Ovary (tissue), 1 donor: ENCODE measurements around the gene TPM4.

Experiments
- EP300 ChIP-seq: sonication (generic); formaldehyde crosslinking; IDR thresholded peaks from one replicate; pipeline ENCODE4 v1.6.1; 2017; ENCODE audit warnings: antibody characterized with exemption
- POLR2A ChIP-seq: fragments of 450-650 bp; IDR thresholded peaks from one replicate; pipeline ENCODE4 v1.6.1; 2017; ENCODE audit warnings: antibody characterized with exemption, mild to moderate bottlenecking, moderate library complexity

DNA sequence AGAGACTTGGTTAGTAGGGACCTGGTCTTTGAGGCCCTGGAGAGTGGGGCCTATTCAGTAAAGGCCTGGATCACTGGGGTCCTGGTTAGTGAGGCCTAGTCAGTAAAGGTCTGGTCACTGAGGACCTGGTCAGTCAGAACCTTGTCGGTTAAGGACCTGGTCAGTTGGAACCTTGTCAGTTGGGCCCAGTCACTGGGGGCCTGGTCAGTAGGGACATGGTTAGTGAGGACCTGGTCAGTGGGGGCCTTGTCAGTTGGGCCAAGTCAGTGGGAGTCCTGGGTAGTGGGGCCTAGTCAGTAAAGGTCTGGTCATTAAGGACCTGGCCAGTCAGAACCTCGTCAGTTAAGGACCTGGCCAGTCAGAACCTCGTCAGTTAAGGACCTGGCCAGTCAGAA, 43.2 kb upstream of the TPM4 start:
- no peak for TF ChIP-seq EP300
- TF ChIP-seq POLR2A = no peak
